ENCODE measurements around the gene UTS2. TPM values are rescaled to one million over a fixed set of nuclear protein-coding genes. Genes with fewer than 3 reads are reported as not detected.

The UTS2 gene, protein sequence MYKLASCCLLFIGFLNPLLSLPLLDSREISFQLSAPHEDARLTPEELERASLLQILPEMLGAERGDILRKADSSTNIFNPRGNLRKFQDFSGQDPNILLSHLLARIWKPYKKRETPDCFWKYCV
- not detected in 2 replicates for total RNA-seq

DNA sequence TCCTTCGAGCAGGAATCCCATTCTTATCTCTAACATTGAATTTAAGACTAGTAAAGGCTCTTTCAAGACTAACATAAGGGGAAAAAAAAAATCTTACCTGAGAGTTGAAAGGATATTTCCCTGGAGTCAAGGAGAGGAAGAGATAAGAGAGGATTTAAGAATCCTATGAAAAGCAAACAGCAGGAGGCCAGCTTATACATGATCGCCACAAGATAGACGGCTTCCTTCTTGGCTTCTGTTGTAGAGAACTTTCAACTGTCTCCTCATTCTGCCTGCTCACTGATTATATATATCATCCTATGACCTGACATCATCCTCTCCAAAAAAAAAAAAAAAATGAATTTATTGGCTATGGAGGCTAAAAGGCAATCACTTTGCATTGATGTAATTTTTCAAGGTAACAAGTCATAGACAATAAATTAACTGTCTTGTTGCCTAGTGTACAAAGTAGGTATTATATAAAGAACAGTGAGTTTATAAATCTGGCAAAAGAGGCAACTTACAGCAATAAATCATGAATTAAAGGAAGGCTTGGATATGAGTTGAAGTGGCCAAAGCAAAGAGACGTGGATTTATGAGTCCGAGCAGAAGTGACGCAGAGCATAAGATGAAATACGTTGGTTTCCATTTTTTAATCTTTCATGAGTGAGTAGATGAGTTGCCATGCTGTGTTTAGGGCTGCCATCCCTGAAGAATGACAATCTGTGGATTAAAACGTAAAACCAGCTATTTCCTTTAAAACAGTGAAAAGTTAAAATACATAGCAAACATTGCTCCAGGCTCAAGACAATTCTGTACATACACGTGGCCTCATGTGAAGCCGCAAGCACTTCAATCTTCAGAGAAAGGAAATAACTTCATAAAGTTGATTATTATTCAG is at the start of gene UTS2:
Gene UTS2 (minus strand): TSS at position 262 of the 880 bp plus-strand sequence. CDS start 62 bp downstream, at position 200.

Other genes with a start within 250 kb of the UTS2 start
- gene VAMP3, start 81.8 kb downstream of the UTS2 start, total RNA-seq = 66.5 and 73.4 TPM in 2 replicates
- 2.6 and 4.9 TPM in 2 replicates for gene PER3, start 68.8 kb downstream of the UTS2 start, total RNA-seq
- gene TNFRSF9, start 87.8 kb upstream of the UTS2 start, total RNA-seq = 0.14 and 0.18 TPM in 2 replicates
- gene PARK7, start 108.6 kb upstream of the UTS2 start, total RNA-seq = 338 and 358 TPM in 2 replicates
- 23.5 and 26.8 TPM in 2 replicates for gene ERRFI1, start 173.2 kb upstream of the UTS2 start, total RNA-seq

Measured in smooth muscle cell of bladder (primary cell).